ENCODE data around the gene KCNE1.

The KCNE1 gene

GRCh38 chr21:34535886-34536285 lies 23.9 kb upstream of the KCNE1 start:
- DNase-seq: no peak

GRCh38 chr21:34534522-34534921 lies 22.5 kb upstream of the KCNE1 start:
- DNase-seq: peak in 1 of 2 donors; percentile 30

GRCh38 chr21:34533938-34534337 lies 21.9 kb upstream of the KCNE1 start:
- DNase-seq: no peak

- DNase-seq: no peak
These were observed 19.4 kb upstream of the KCNE1 start for GRCh38 chr21:34531399-34531798.

- no peak for DNase-seq
These were observed 18.3 kb upstream of the KCNE1 start for GRCh38 chr21:34530261-34530660.

- no peak for DNase-seq
These were observed 16.1 kb upstream of the KCNE1 start for GRCh38 chr21:34528131-34528561.

GRCh38 chr21:34526618-34527290 lies 14.7 kb upstream of the KCNE1 start:
- no peak for DNase-seq

- no peak for DNase-seq
These were observed 14.2 kb upstream of the KCNE1 start for GRCh38 chr21:34526241-34526617.

- DNase-seq: no peak
These were observed 12.9 kb upstream of the KCNE1 start for GRCh38 chr21:34524646-34525601.

GRCh38 chr21:34523019-34523555 lies 11.1 kb upstream of the KCNE1 start:
- no peak for DNase-seq

- peak in 1 of 2 donors; percentile 23 for DNase-seq
These were observed 10.3 kb upstream of the KCNE1 start for GRCh38 chr21:34522284-34522683.

- no peak for DNase-seq
These were observed 9.6 kb upstream of the KCNE1 start for GRCh38 chr21:34521561-34521960.

GRCh38 chr21:34520764-34521508 lies 8.9 kb upstream of the KCNE1 start:
- DNase-seq: peak in 1 of 2 donors; percentile 18

GRCh38 chr21:34520281-34520680 lies 8.3 kb upstream of the KCNE1 start:
- DNase-seq: no peak

- no peak for DNase-seq
These were observed 7.7 kb upstream of the KCNE1 start for GRCh38 chr21:34519694-34520093.

- no peak for DNase-seq
These were observed 7.0 kb upstream of the KCNE1 start for GRCh38 chr21:34519016-34519415.

- no peak for DNase-seq
These were observed 6.3 kb upstream of the KCNE1 start for GRCh38 chr21:34518301-34518700.

GRCh38 chr21:34517491-34518245 lies 5.7 kb upstream of the KCNE1 start:
- DNase-seq: peak; percentile 7 to 47

- DNase-seq: no peak
These were observed 5.0 kb upstream of the KCNE1 start for GRCh38 chr21:34517039-34517438.

- DNase-seq: no peak
These were observed 2.6 kb upstream of the KCNE1 start for GRCh38 chr21:34514576-34515115.

GRCh38 chr21:34513129-34513675 lies 1.2 kb upstream of the KCNE1 start:
- peak in 1 of 2 donors; percentile 30 for DNase-seq

- DNase-seq: peak in 1 of 2 donors; percentile 20
These were observed 829 bp downstream of the KCNE1 start for GRCh38 chr21:34511181-34511580.

Data from CD4-positive, alpha-beta T cell treated with Interleukin-1 beta for 1 hour (primary cell).